Measurements from ENCODE around the gene AKIRIN1. TPM values are rescaled to one million over a fixed set of nuclear protein-coding genes. Genes with fewer than 3 reads are reported as not detected.

Gene AKIRIN1
- total RNA-seq, 2 donors from 2014 or later = 128 to 137 TPM

GRCh38 chr1:39034114-39034654 lies 43.1 kb downstream of the AKIRIN1 start:
- H3K9ac ChIP-seq (ENCODE audit: extremely low read depth, low read length, poor library complexity, severe bottlenecking) = no peak overlapping the region
- no peak overlapping the region for H3K27ac Mint-ChIP-seq
- no peaks in the 10 kb centered on the region for H3K9me3 ChIP-seq (ENCODE audit: control insufficient read depth, low read length)
- H3K36me3 Mint-ChIP-seq (ENCODE audit: low read depth) = peaks cover 82% of the 10 kb centered on the region
- TF ChIP-seq, protein P1, sequence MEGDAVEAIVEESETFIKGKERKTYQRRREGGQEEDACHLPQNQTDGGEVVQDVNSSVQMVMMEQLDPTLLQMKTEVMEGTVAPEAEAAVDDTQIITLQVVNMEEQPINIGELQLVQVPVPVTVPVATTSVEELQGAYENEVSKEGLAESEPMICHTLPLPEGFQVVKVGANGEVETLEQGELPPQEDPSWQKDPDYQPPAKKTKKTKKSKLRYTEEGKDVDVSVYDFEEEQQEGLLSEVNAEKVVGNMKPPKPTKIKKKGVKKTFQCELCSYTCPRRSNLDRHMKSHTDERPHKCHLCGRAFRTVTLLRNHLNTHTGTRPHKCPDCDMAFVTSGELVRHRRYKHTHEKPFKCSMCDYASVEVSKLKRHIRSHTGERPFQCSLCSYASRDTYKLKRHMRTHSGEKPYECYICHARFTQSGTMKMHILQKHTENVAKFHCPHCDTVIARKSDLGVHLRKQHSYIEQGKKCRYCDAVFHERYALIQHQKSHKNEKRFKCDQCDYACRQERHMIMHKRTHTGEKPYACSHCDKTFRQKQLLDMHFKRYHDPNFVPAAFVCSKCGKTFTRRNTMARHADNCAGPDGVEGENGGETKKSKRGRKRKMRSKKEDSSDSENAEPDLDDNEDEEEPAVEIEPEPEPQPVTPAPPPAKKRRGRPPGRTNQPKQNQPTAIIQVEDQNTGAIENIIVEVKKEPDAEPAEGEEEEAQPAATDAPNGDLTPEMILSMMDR (conservative IDR thresholded peaks at IDR 0.05) = no peak
- no peaks in the 10 kb centered on the region for H3K4me1 ChIP-seq (ENCODE audit: control insufficient read depth, insufficient read depth, low read length)
- no peaks in the 10 kb centered on the region for H3K27me3 Mint-ChIP-seq (ENCODE audit: insufficient read depth)
- no peaks in the 10 kb centered on the region for H3K4me1 Mint-ChIP-seq
- H3K4me3 ChIP-seq (ENCODE audit: low read length) = no peak overlapping the region
- no peak overlapping the region for H3K4me3 Mint-ChIP-seq
- no peaks in the 10 kb centered on the region for H3K27me3 ChIP-seq (ENCODE audit: control insufficient read depth, insufficient read depth, low read length, poor library complexity, severe bottlenecking)
- peaks cover 4% of the 10 kb centered on the region for H3K9me3 Mint-ChIP-seq
- no peak overlapping the region for H3K27ac ChIP-seq (ENCODE audit: low read depth, low read length)
- DNase-seq = no peak
- H3K36me3 ChIP-seq (ENCODE audit: control insufficient read depth, insufficient read depth, low read length) = peaks cover 74% of the 10 kb centered on the region
- WGBS, 2 experiments (ENCODE audit: insufficient coverage in 1 of 2, insufficient read length in 1 of 2) = 92 to 98% methylated on average over 3 to 6 of the region's 6 CpGs

DNA sequence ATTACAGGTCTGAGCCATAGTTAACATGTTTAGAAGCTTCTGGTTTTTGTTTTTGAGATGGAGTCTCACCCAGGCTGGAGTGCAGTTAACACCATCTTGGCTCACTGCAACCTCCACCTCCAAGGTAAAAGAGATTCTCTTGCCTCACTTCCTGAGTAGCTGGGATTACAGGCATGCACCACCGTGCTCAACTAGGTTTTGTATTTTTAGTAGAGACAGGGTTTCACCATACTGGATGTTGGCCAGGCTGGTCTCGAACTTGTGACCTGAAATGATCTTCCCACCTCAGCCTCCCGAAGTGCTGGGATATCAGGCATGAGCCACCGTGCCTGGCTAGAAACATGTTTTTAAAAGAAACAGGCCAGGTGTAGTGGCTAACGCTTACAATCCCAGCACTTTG lies 45.6 kb downstream of the AKIRIN1 start:
- no peaks in the 10 kb centered on the region for H3K27me3 Mint-ChIP-seq (ENCODE audit: insufficient read depth)
- H3K36me3 Mint-ChIP-seq (ENCODE audit: low read depth) = peaks cover 67% of the 10 kb centered on the region
- H3K27me3 ChIP-seq (ENCODE audit: control insufficient read depth, insufficient read depth, low read length, poor library complexity, severe bottlenecking) = no peaks in the 10 kb centered on the region
- no peaks in the 10 kb centered on the region for H3K9me3 ChIP-seq (ENCODE audit: control insufficient read depth, low read length)
- no peak overlapping the region for H3K4me3 Mint-ChIP-seq
- H3K27ac Mint-ChIP-seq = no peak overlapping the region
- WGBS, 2 experiments (ENCODE audit: insufficient coverage in 1 of 2, insufficient read length in 1 of 2) = 90 to 97% methylated on average over 5 of the region's 5 CpGs
- DNase-seq = peak; percentile 19
- peaks cover 4% of the 10 kb centered on the region for H3K9me3 Mint-ChIP-seq
- H3K9ac ChIP-seq (ENCODE audit: extremely low read depth, low read length, poor library complexity, severe bottlenecking) = no peak overlapping the region
- no peaks in the 10 kb centered on the region for H3K4me1 Mint-ChIP-seq
- H3K36me3 ChIP-seq (ENCODE audit: control insufficient read depth, insufficient read depth, low read length) = peaks cover 62% of the 10 kb centered on the region
- TF ChIP-seq, protein P1 (conservative IDR thresholded peaks at IDR 0.05) = no peak
- no peak overlapping the region for H3K4me3 ChIP-seq (ENCODE audit: low read length)
- H3K27ac ChIP-seq (ENCODE audit: low read depth, low read length) = no peak overlapping the region
- no peaks in the 10 kb centered on the region for H3K4me1 ChIP-seq (ENCODE audit: control insufficient read depth, insufficient read depth, low read length)

- TF ChIP-seq, protein P1 (conservative IDR thresholded peaks at IDR 0.05) = no peak
- Histone ChIP-seq H3K9ac (ENCODE audit: extremely low read depth, low read length, poor library complexity, severe bottlenecking) (no peak overlapping the region), H3K4me3 (ENCODE audit: low read length) (no peak overlapping the region), H3K27ac (ENCODE audit: low read depth, low read length) (no peak overlapping the region), H3K9me3 (ENCODE audit: control insufficient read depth, low read length) (no peaks in the 10 kb centered on the region), H3K4me1 (ENCODE audit: control insufficient read depth, insufficient read depth, low read length) (peaks cover 5% of the 10 kb centered on the region), H3K36me3 (ENCODE audit: control insufficient read depth, insufficient read depth, low read length) (peaks cover 13% of the 10 kb centered on the region), H3K27me3 (ENCODE audit: control insufficient read depth, insufficient read depth, low read length, poor library complexity, severe bottlenecking) (no peaks in the 10 kb centered on the region)
- no peak for DNase-seq
- H3K9me3 Mint-ChIP-seq = peaks cover 2% of the 10 kb centered on the region
- peaks cover 6% of the 10 kb centered on the region for H3K4me1 Mint-ChIP-seq
- H3K4me3 Mint-ChIP-seq = no peak overlapping the region
- no peaks in the 10 kb centered on the region for H3K27me3 Mint-ChIP-seq (ENCODE audit: insufficient read depth)
- peaks cover 31% of the 10 kb centered on the region for H3K36me3 Mint-ChIP-seq (ENCODE audit: low read depth)
- no peak overlapping the region for H3K27ac Mint-ChIP-seq
- 87 to 98% methylated on average over 3 of the region's 3 CpGs for WGBS, 2 experiments (ENCODE audit: insufficient coverage in 1 of 2, insufficient read length in 1 of 2)
These were observed 52.4 kb downstream of the AKIRIN1 start for GRCh38 chr1:39043513-39043912.
